OCI-LY1 (cell line): ENCODE measurements around the gene HMGCS1.

Experiments
- CTCF ChIP-seq: fragments of 200-600 bp; sonication (generic), shearing (Covaris generic); IDR thresholded peaks from 2 replicates; pipeline ENCODE4 v1.5.1; 2017; ENCODE audit warnings: mild to moderate bottlenecking, antibody characterized with exemption, low read length, moderate library complexity, mixed read lengths
- EZH2 ChIP-seq: fragments of 200-600 bp; sonication (generic), shearing (Covaris generic); IDR thresholded peaks from 2 replicates; pipeline ENCODE4 v1.8.0; 2017; ENCODE audit warnings: borderline replicate concordance, mixed run types, mild to moderate bottlenecking, antibody characterized with exemption, low read length, moderate library complexity, mixed read lengths

DNA sequence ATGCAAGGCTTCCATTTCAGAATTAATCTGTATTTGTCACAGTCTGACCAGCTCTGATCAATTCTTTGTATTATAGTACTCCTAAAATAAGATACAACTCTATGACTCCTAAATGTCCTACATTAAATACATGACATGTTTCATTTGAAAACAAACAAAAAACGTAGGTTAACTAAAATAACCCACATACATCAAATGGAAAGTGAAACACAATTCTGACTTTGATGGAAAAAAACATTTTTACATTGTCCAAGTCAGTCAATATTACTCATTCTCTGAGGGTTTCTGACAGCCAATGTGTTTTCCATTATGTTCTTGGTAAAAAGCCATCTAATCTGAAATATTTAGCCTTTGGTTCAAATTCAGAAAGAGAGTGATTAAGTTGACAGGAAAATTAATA, 8.7 kb downstream of the HMGCS1 start:
- TF ChIP-seq CTCF, result no peak
- TF ChIP-seq EZH2, result no peak
